ENCODE results near the gene TMEM120B.
"Not testable (repeated sequence)": the region's sequence is repeated elsewhere in the genome, so short reads cannot be mapped to it uniquely, and the experiment has no call there.

Gene TMEM120B

GRCh38 chr12:121708313-121709063 is 4.1 kb upstream of the TMEM120B start:
- no peaks in the 10 kb centered on the region for H3K27me3 ChIP-seq (replicated peaks; ENCODE audit: control insufficient read depth, insufficient read depth, low read length)
- no peak for DNase-seq (ENCODE audit: extremely low read depth, insufficient read length)
- no peak for TF ChIP-seq CTCF (IDR thresholded peaks at IDR 0.05; ENCODE audit: insufficient read depth, low read length, poor library complexity, severe bottlenecking)
- no peak overlapping the region for H3K4me3 ChIP-seq (replicated peaks; ENCODE audit: low read depth, low read length)
- no peaks in the 10 kb centered on the region for H3K36me3 ChIP-seq (ENCODE audit: control insufficient read depth, insufficient read depth, low read length)

GRCh38 chr12:121709064-121709424 is 3.5 kb upstream of the TMEM120B start:
- not testable (repeated sequence) for H3K27me3 ChIP-seq (replicated peaks; ENCODE audit: control insufficient read depth, insufficient read depth, low read length); H3K36me3 ChIP-seq (ENCODE audit: control insufficient read depth, insufficient read depth, low read length); DNase-seq (ENCODE audit: extremely low read depth, insufficient read length); H3K4me3 ChIP-seq (replicated peaks; ENCODE audit: low read depth, low read length)

GRCh38 chr12:121709478-121709961 is 3.0 kb upstream of the TMEM120B start:
- TF ChIP-seq CTCF (IDR thresholded peaks at IDR 0.05; ENCODE audit: insufficient read depth, low read length, poor library complexity, severe bottlenecking) = no peak
- Histone ChIP-seq H3K27me3 (replicated peaks; ENCODE audit: control insufficient read depth, insufficient read depth, low read length) (no peaks in the 10 kb centered on the region), H3K36me3 (ENCODE audit: control insufficient read depth, insufficient read depth, low read length) (no peaks in the 10 kb centered on the region), H3K4me3 (replicated peaks; ENCODE audit: low read depth, low read length) (no peak overlapping the region)
- DNase-seq (ENCODE audit: extremely low read depth, insufficient read length) = no peak

GRCh38 chr12:121711361-121712189 is 977 bp upstream of the TMEM120B start:
- no peaks in the 10 kb centered on the region for H3K36me3 ChIP-seq (ENCODE audit: control insufficient read depth, insufficient read depth, low read length)
- TF ChIP-seq CTCF (IDR thresholded peaks at IDR 0.05; ENCODE audit: insufficient read depth, low read length, poor library complexity, severe bottlenecking) = no peak
- no peak for DNase-seq (ENCODE audit: extremely low read depth, insufficient read length)
- peak overlapping the region; percentile 91 for H3K4me3 ChIP-seq (replicated peaks; ENCODE audit: low read depth, low read length)
- H3K27me3 ChIP-seq (replicated peaks; ENCODE audit: control insufficient read depth, insufficient read depth, low read length) = no peaks in the 10 kb centered on the region

- no peaks in the 10 kb centered on the region for H3K27me3 ChIP-seq (replicated peaks; ENCODE audit: control insufficient read depth, insufficient read depth, low read length)
- no peak for DNase-seq (ENCODE audit: extremely low read depth, insufficient read length)
These were observed 427 bp upstream of the TMEM120B start for GRCh38 chr12:121712190-121712460.

More at GRCh38 chr12:121712190-121712460, 427 bp upstream of the TMEM120B start:
- TF ChIP-seq CTCF (IDR thresholded peaks at IDR 0.05; ENCODE audit: insufficient read depth, low read length, poor library complexity, severe bottlenecking) = no peak
- Histone ChIP-seq H3K36me3 (ENCODE audit: control insufficient read depth, insufficient read depth, low read length) (peaks cover 2% of the 10 kb centered on the region; the same call in 1 of the 2 replicates), H3K4me3 (replicated peaks; ENCODE audit: low read depth, low read length) (peak overlapping the region; percentile 91)
